Activated CD8-positive, alpha-beta memory T cell treated with anti-CD3 and anti-CD28 coated beads for 48 hours (primary cell): ENCODE data around the gene MRM3.
"Not testable (repeated sequence)": the region's sequence is repeated elsewhere in the genome, so short reads cannot be mapped to it uniquely, and the experiment has no call there.

Source experiments
- DNase-seq, 3 experiments: peaks; one replicate each; pipeline ENCODE4 v3.0.0-alpha.2; 2020; ENCODE audit warnings: low read depth in 2 of 3, low spot score in 2 of 3

Gene MRM3

DNA sequence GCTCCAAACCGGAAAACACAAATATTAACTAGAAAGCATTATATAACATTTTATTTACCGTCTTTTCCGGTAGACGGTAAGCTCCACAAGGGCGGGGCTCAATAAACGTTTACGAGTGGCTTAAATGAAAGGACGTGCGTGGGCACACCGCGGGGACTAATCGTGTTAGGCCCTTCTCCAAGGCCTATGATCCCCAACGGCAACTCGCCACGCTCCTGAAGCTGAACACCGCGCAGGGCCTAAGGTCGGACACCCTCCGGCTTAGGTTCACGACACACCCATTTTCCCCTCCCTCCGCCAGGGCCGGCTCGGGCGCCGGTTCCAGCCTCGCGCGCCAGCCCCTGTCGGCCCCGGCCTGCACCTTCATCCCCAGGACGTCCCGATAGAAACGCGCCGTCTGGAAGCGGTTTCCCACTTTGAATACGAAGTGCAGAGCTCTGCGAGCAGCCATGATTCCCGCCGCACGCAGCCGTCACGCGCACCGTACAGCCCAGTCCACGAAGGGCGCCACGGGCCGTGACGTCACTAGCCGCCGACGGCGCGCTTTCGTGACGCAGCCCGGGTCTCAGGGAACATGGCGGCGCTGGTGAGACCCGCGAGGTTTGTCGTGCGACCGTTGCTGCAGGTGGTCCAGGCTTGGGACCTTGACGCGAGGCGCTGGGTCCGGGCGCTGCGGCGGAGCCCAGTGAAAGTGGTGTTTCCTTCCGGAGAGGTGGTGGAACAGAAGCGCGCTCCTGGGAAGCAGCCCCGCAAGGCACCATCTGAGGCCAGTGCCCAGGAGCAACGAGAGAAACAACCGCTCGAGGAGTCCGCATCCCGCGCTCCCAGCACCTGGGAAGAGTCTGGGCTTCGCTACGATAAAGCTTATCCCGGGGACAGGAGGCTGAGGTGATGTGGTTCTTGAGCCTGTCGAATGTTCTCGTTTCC is at the start of gene MRM3, which contains the start of gene GLOD4:
Gene MRM3, plus strand, starts transcription at position 549 of the 927 bp plus-strand sequence. Its CDS starts 26 bp downstream, at position 575.
Gene GLOD4, minus strand, starts transcription at position 476 of the 927 bp plus-strand sequence. Its CDS starts 25 bp downstream, at position 451.
- DNase-seq = peak; percentile 92 to 98 (median 97)

DNA sequence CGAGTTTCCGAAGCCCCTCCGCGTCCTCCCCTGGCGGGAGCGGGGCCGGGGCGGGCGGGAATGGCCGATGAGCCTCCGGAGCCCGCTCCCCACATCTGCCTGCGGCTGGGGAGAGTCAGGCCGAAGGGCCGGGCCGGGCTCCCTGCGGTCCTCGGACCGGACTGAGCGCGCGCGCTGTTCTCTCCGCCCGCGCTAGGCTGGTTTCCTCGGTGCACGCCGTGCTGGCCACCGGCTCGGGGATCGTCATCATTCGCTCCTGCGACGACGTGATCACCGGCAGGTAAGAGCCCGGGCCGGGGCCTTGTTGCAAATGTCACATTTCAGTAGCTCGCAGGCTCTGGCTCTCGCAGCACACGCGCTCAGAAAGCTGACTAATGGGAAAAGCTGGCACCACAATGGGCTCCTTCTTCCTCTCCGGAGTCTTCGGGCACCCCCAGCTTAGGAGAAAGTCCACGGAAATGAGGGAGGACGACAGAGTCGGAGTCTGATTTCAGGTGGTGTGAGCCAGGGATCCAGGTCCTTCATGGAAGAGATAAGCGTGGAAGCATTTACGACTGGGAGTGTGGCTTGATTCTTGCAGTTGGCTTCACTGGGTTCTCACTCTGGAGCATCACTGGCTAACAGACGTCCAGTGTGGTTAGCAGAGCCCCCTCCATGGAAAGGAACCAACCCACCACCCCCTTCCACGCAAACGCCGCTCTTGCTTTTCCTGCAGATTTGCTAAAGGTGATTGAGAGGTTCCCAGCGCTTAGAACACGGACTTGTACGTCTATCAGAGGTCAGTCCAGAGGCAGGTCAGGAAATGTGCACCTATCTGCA is 49.0 kb upstream of the MRM3 start:
- DNase-seq = peak in 2 of 3 experiments; percentile 15 to 31

DNA sequence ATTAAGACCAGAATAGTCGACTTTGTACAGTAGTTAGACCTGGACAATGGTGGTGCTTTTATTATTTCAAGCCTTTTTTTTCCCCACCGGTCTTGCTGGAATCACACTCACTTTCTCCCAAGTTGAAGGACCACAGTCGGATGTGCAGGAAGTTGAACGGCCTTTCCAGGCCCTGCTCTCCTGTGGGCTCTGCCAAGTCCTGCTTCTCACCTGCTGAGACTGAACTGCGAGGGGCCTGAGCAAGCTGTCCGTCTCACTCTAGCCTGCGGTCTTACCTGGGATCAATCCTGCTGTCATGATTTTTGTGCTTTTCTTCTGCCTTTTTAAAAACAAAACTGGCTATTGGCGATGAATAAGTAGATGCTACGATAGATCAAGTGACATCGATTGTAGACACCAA is 48.4 kb upstream of the MRM3 start:
- DNase-seq = no peak

GRCh38 chr17:737561-738113 is 44.5 kb upstream of the MRM3 start:
- no peak for DNase-seq

GRCh38 chr17:740240-741017 is 41.7 kb upstream of the MRM3 start:
- no peak for DNase-seq

GRCh38 chr17:742147-742793 is 39.9 kb upstream of the MRM3 start:
- no peak for DNase-seq

GRCh38 chr17:743139-743538 is 39.0 kb upstream of the MRM3 start:
- DNase-seq = no peak

- DNase-seq = no peak
Observed at GRCh38 chr17:744937-745336, 37.2 kb upstream of the MRM3 start.

DNA sequence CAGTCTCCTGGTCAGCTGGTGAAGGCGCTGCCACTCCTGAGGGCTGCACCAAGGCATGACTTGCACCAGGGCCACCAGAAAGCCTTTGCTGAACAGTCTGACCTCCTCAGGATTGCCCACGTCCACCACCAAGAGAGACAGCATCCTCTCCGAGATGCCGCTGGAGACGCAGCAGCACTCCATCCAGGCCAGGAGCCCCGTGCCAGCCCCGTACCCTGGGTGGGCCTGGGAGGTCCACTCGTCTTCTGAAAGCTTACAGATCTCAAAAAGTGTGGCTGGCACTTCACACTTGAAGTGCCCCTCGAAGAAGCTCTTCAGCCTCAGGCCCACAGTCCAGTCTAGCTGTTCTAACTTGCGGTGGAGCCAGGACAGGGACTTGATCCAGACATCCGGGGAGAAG is 36.7 kb upstream of the MRM3 start:
- DNase-seq = no peak

DNA sequence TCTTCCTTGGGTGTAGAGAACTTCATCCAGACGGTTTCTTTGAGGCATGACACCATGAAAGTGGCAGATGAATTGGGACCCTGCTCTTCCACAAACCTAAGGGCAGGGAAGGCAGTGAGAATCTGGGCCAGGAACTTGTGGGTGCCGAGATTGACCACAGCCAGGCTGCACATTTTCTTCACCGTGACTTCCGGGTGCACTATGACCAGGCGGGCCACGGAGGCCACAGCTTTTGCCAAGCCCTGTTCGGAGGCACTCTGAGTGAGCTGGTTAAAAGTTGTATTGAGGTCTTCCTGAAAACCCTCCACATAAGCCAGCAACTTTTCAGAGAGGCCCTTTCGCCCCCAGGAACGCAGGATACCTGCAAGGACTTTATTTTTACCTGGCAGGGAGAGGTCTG is 36.0 kb upstream of the MRM3 start:
- DNase-seq = no peak

- no peak for DNase-seq
Observed at GRCh38 chr17:746783-747629, 35.1 kb upstream of the MRM3 start.

DNA sequence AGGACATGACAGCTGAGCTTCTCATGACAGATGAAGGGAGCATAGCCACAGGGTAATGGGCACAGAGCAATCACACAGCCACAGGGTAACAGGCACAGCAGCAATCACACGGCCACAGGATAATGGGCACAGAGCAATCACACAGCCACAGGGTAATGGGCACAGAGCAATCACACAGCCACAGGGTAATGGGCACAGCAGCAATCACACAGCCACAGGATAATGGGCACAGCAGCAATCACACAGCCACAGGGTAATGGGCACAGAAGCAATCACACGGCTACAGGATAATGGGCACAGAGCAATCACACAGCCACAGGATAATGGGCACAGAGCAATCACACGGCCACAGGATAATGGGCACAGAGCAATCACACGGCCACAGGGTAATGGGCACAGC is 33.5 kb upstream of the MRM3 start:
- DNase-seq = not testable (repeated sequence)

- not testable (repeated sequence) for DNase-seq
Observed at GRCh38 chr17:749359-749758, 32.8 kb upstream of the MRM3 start.

GRCh38 chr17:750431-751037 is 31.6 kb upstream of the MRM3 start:
- DNase-seq = no peak

DNA sequence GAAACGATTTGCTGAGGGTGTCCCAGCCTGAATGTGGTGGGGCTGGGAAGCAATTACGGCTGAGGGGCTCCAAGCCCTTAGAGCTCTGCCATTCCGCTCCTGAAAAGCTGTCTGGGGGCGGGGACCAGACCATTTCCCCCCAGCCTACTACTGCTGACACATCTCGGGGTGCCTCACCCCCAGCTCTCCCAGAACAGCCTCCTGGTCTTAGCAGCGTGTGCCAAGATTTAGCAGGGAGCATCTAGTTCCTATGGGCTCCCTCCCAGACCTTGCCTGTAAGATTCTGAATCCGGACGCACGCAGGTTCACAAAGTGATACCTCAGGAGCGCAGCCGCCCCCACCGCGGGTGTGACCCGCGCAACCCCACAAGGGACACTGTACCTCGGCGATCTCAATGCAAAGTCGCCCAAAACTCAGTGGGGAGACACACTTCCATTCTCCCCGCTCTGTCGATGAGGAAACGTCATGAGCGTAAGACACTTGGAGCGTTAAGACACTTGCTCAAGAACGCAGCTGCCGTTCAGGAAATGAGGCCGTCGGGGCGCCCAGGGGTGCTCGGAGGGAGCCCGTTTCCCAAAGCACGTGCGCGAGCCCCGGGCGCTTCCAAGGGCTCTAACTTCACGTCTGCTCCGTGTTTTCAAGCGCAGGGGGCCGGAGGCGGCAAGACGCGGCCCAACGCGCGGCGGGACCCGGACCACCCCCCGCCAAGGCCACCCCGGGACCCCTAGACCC is 30.7 kb upstream of the MRM3 start:
- DNase-seq = peak in 2 of 3 experiments; percentile 13 to 25

- DNase-seq = peak; percentile 95 to 99 (median 99)
Observed at GRCh38 chr17:752002-752619, 30.0 kb upstream of the MRM3 start, which contains the start of gene GEMIN4. Gene GEMIN4, minus strand, starts transcription at chr17:752264. Its CDS starts 122 bp downstream, at chr17:752142.

DNA sequence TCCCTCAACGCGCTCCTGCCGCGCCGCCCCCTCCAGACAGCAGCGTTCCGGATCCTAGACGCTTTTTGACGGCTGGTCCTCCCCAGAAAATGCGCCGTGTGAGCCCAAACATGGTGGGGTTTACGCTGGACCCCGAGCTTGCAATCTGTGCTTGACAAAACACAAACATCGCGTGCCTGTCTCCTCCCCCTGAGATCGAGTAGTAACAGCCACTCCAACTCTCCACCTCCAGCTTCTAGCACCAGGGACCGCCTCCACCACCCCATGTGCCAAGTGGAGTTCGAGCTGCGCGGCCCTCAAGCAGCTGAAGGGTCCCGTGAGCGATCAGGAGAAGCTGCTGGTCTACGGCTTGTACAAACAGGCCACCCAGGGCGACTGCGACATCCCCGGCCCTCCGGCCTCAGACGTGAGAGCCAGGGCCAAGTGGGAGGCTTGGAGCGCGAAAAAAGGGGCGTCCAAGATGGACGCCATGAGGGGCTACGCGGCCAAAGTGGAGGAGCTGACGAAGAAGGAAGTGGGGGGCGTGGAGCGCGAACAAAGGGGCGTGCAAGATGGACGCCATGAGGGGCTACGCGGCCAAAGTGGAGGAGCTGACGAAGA is 29.4 kb upstream of the MRM3 start:
- DNase-seq = peak in 1 of 3 experiments; percentile 8
